ACHN (cell line): ENCODE data around the gene BACH2.

Source experiments
- DNase-seq: peaks from one replicate; pipeline ENCODE4 v3.0.0-alpha.2; 2015
- in situ Hi-C: cut with HindIII; loops from 2 replicates; pipeline ENCODE4 v1.10.0; 2017; ENCODE audit warnings: low sequenced_read_pairs, low pct_ligation_motif_present, low pct_unique_long_range_greater_than_20kb

Gene BACH2

GRCh38 chr6:90256698-90257485, 39.8 kb downstream of the BACH2 start:
- in situ Hi-C loops, result no loop called here
- DNase-seq, result no peak

DNA sequence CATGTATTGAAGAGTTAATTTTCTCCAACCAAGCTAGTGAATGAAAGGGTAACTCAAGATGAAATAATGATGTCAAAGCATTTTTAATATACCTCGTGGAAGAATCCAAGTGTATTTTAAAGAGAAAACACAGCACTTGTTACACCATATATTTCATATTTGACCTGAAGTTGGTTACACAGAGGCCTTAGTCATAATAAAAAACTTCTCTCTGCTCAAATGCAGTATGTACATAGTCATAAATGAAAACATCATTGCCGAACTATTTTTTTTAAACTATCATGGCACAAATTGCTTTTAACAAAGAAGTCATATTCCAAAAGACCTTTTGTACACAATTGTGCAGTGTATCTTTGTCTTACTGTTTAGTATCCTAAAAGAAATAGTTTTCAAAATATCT, 43.0 kb downstream of the BACH2 start:
- in situ Hi-C loops, result no loop called here
- no peak for DNase-seq

DNA sequence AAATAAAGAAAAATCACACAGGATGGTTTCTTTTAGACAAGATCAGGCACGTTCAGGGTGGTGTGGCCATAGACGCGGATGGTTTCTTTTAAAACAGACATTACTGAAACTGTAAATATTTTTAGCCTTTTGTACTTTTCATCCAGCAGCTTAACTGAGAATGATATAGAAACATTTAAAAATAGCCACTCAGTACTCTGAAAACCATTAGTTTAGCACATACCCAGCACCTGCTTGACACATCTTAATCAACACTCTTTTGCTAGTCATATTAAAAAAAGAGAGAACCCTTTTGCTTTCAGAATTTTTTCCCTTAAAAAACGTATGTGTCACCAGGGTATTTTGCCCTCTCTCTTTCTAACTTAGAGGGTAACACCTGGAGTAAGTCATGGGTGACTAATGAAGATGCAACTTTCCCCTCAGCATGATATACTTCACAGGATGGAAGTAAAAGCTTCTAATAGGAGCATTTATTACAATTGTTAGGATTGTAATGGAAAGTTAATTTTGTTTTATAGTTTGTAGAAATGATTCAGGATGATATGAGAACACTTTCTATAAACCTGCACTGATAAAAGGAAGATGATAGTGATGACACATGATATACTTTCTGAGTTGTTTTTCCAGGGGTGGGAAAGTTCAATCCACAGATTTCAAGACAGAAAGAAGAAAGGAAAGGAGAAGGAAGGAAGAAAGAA, 45.2 kb downstream of the BACH2 start:
- no peak for DNase-seq
- in situ Hi-C loops, result no loop called here

DNA sequence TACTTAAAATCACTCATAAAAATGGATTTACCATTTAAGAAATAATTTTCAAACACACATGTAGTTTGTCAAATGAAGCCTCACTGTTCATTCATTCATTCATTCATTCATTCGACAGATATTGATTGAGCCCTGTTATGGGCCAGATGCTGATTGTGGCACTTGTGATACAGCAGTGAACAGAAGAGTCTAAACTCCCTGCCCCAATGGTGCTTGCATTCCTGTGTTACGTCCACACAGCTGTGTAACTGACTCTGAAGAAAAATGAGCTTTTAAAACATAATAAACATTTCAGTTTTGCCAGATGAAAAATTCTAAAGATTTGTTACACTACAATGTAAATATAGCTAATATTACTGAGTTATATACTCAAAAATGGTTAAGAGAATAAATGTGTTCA, 46.2 kb downstream of the BACH2 start:
- no peak for DNase-seq
- in situ Hi-C loops, result no loop called here

DNA sequence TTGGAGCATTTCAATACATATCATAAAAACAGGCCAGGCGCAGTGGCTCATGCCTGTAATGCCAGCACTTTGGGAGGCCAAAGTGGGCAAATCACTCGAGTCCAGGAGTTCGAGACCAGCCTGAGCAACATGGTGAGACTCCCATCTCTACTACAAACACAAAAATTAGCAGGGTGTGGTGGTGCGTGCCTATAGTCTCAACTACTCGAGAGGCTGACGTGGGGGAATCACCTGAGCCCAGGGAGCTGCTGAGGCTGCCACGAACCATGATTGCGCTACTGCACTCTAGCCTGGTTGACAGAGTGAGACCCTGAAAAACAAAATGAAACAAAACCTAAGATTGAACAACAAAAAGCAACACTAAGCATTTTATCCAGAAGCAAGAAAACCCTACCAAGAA, 47.2 kb downstream of the BACH2 start:
- in situ Hi-C loops, result no loop called here
- no peak for DNase-seq

- in situ Hi-C loops, result no loop called here
Measured at GRCh38 chr6:90249034-90249433, 47.6 kb downstream of the BACH2 start.

DNA sequence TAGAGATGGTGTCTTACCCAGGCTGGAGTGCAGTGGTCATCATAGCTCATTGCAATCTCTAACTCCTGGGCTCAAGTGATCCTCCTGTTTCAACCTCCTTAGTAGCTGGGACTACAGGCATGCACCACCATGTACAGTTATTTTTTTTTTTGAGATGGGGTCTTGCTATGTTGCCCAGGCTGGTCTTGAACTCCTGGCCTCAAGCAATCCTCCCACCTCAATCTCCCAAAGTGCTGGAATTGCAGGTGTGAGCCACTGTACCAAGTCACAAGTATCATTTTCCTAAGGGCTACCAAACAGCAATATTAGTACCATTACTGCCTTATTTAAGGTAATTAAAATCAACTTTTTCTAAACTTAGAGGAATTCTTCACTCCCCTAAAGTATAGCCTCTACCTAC, 49.4 kb downstream of the BACH2 start:
- no peak for DNase-seq
- in situ Hi-C loops, result no loop called here

More at GRCh38 chr6:90249034-90249433, 47.6 kb downstream of the BACH2 start:
- DNase-seq, result no peak

DNA sequence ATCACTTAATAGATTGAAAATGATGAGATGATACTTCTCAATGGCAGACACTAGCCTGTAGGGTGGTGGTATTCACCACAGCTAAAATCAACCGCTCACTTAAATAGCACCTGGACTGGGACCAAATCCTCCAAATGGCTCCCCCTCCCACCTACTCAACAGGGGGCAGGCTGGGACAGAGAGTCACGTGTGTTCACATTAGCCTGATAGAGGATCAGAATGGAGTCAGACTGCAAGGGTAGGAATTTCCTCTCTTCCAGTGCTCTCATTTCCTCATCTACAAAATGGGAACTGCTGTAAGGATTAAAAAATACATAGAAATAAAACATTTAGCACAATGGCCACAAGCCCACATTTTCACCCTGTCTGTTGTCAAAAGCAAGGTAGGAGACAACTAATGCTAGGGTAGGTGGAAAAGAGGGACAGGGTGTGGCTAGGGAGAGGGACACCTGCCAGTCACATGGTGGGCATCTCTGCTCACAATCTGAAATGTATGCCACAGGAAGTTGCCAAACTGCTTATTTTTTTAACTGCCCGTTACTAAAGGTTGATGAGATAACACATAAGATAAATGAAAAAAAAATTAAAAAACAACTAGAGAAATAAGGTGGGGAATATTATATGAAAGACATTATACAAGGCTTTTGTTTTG, 55.3 kb downstream of the BACH2 start:
- DNase-seq, result no peak
- in situ Hi-C loops, result no loop called here

DNA sequence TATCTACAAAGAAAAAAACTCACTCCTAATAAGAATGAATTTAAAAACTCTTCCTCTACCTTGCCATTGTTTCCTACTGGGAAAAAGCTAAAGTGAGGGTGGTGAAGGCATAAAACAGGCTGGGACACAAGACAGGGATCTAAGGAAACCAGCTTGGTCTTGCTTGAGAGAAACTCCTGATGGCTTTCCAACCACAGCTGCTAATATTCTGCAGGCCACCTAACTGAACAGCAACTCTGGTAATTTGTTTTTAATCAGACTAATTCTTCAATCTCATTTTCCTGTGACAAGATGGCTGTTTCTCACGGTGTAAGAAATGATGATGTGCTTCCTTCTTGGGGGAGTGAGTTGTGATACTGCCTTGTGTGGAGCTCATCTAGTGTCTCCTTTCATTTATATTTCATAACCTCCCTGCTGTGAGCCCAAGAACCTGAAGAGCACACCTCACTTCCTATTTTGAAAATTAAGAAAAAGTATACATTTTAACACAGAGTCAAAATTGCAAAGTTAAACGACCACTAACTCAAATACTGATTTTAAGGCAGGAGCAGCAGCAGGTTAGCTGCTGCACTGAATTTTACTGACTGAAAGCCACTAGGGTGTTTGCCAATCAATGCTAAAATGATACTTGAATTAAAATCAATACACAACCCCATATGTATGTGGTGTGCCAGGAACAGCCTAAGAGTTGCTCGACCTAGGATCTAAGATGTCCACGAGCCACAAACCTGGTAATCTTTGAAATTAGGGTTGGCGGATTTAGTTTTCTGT, 58.0 kb downstream of the BACH2 start:
- in situ Hi-C loops, result no loop called here
- no peak for DNase-seq

- in situ Hi-C loops, result no loop called here
- no peak for DNase-seq
Measured at GRCh38 chr6:90237350-90237990, 59.2 kb downstream of the BACH2 start.

- DNase-seq, result no peak
- in situ Hi-C loops, result no loop called here
Measured at GRCh38 chr6:90233994-90234393, 62.6 kb downstream of the BACH2 start.

DNA sequence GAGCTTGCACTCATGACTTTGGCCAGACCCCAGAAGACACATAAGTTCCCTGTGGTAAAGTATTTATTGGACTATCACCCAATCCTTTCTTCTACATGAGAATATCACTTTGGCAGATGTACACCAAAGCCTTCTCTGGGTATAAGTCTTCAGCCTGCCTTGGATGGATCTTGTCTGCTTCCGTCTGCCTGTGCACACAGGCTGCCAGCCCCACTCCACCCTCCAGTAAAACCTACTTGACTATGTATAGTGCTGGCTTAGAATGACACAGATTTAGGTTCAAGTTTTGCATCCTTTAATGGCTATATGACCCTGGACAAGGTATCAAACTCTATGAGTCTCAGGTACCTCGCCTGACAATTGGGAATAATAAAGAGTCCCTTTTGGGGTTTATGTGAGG, 63.4 kb downstream of the BACH2 start:
- DNase-seq, result no peak
- in situ Hi-C loops, result no loop called here

DNA sequence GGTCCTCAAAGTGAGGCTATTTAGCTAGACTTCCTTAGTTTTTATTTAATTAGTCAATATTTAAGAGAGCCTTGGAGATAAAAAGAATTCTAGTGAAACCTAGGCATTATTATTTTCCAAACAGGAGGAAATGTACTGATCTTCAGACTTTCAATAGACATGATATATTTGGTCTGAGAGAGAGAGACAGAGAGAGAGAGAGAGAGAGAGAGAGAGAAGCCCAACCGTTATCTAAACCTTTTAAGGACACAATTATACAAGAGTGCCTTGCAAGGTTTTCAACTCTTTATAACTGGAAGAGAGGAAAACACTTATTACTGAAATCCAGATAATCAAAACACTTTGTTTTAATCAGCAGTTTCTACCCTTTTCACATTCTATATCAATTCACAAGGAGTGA, 64.8 kb downstream of the BACH2 start:
- in situ Hi-C loops, result no loop called here
- no peak for DNase-seq

- DNase-seq, result no peak
- in situ Hi-C loops, result no loop called here
Measured at GRCh38 chr6:90231308-90231707, 65.3 kb downstream of the BACH2 start.

DNA sequence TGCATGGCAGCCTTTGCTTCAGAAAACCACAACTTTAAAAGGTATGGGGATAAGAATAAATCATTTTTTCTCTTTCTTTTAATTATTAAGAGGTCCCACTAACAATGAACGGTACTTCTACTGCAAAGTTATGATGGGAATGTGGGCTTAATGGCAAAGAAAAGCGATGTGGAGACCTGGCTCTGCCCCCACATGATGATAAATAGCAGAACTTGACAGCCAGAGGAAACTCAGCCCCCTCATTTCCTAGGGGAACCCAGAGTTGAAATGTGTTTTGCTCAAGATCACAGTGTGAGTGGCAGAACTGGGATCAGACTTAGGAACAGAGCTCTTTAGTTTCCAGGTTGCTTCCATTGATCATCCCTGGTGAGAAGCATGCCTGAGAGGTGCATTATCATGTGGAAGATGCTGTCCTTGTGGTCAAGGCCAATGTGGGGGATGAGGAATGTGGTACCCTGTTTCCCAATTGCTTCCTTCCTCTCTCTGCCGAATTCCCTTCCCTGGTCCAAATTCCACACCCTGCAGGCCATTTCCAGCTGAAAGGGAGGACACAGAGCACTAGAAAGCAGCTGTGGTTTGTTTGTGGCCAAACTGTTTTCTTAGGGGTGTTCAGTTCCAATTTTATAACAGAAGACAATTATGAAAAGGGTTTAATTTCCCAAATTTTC, 66.0 kb downstream of the BACH2 start:
- no peak for DNase-seq
- in situ Hi-C loops, result no loop called here

DNA sequence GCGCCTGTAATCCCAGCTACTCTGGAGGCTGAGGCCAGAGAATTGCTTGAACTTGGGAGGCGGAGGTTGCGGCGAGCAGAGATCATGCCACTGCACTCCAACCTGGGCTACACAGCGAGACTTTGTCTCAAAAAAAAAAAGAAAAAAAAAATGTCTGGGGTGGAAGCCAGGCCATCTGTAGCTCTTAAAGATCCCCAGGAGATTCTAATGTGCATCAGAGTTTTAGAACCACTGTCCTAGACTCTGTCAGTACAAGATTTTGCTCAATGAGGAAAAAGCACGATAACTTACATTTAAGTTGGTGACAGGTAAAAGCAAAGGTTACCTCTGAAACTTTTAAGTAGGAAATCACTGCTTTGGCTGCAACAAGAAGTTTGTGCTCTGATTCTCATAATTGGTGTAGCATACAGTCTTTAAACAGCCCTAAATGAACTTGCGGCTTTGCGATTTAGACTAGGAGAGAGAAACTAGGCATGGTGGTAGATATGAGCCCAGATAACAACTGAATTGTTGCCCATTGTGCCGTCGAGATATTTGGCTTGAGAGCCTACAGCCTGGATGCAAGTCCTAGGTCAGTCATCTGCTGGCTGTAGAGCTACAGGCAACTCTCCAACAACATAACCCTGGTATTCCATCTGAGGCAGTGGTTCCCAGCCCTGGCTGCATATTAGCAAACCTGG, 67.2 kb downstream of the BACH2 start:
- no peak for DNase-seq
- in situ Hi-C loops, result no loop called here

- no peak for DNase-seq
- in situ Hi-C loops, result no loop called here
Measured at GRCh38 chr6:90227673-90228072, 69.0 kb downstream of the BACH2 start.

DNA sequence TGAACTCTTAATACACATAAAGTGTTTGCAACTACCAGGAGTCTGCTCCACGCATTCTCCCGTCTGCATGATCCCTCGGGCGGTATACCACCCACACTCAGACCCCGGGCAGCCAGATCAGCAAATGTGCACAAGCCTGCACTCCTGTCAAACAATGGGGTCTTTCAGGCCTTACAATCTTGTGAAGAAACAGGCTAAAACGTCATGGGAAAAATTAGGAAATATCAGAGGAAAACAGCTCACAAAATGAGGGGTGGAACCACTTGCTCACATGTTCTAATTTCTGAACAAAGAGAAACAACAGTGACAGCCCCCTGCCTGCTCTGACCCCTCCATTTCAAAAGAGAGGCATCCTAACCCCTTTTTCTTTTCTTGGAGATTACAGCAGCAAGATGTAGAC, 69.4 kb downstream of the BACH2 start:
- no peak for DNase-seq
- in situ Hi-C loops, result no loop called here
